Skeletal muscle satellite cell (primary cell): ENCODE measurements around the gene PRSS21.

ENCODE experiments used
- H3K27me3 ChIP-seq: 2 replicates; pipeline ENCODE4 v1.7.0; 2013; ENCODE audit warnings: low read length; ENCODE audit not compliant: control insufficient read depth, insufficient read depth
- H3K36me3 ChIP-seq: 2 replicates; pipeline ENCODE4 v1.7.0; 2013; ENCODE audit warnings: mild to moderate bottlenecking, control low read depth, low read length; ENCODE audit not compliant: insufficient read depth
- H3K4me1 ChIP-seq: 2 replicates; pipeline ENCODE4 v1.7.0; 2013; ENCODE audit warnings: low read length; ENCODE audit not compliant: control insufficient read depth, insufficient read depth
- H3K4me2 ChIP-seq: 2 replicates; pipeline ENCODE4 v1.7.0; 2013; ENCODE audit warnings: mild to moderate bottlenecking, low read length
- H3K4me3 ChIP-seq: 2 replicates; pipeline ENCODE4 v1.7.0; 2013; ENCODE audit warnings: low read length
- H3K9ac ChIP-seq: 2 replicates; pipeline ENCODE4 v1.7.0; 2013; ENCODE audit warnings: mild to moderate bottlenecking, low read depth, low read length, moderate library complexity
- H3K9me3 ChIP-seq: replicated peaks from 2 replicates; pipeline ENCODE4 v1.7.0; 2013; ENCODE audit warnings: mild to moderate bottlenecking, control low read depth, low read length

PRSS21 gene

DNA sequence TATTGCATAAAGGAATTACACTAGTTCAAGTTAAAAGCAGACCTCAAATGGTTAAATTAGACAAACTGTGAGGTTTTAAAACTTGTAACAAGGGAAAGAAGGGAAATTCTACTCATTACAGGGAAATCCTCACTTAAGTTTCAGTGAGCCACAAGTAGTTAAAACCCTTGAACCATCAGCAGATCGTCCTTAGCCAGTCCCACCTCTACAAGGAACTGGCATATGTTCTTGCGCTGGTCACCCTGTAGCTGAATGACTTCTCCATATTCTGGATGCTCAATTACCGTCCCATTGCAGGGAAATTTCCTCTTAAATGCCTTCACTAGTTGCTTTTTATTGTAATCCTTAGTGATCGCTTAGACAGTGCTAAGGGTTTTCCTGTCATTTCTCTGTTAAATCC lies 5.5 kb downstream of the PRSS21 start:
- Histone ChIP-seq H3K4me3 (no peak overlapping the region), H3K9me3 (no peaks in the 10 kb centered on the region), H3K9ac (no peak overlapping the region), H3K4me2 (no peak overlapping the region), H3K36me3 (no peaks in the 10 kb centered on the region), H3K27me3 (peaks cover 60% of the 10 kb centered on the region), H3K4me1 (no peaks in the 10 kb centered on the region)

DNA sequence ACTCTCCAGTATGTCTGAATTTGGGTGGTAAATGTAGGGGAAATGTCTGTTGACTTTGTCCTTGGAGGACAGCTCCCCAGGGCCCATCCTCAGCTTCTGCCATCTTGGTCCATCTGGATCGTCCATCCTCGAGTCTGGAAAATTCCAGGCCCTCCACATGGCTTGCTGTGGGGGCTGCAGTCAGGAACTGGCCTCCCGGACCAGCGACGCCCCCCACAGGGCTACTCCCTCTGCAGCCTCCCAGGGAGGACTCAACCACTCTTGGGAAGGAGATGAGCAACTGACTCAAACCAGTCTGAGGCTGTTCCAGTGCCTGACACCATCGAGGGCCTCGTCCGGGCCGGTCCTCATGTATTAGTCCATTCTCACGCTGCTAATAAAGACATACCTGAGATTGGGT lies 7.6 kb downstream of the PRSS21 start:
- Histone ChIP-seq H3K27me3 (peaks cover 48% of the 10 kb centered on the region), H3K9me3 (no peaks in the 10 kb centered on the region), H3K4me3 (no peak overlapping the region), H3K36me3 (no peaks in the 10 kb centered on the region), H3K4me2 (no peak overlapping the region), H3K9ac (no peak overlapping the region), H3K4me1 (no peaks in the 10 kb centered on the region)

- Histone ChIP-seq H3K9ac (no peak overlapping the region), H3K27me3 (peaks cover 47% of the 10 kb centered on the region)
Measured at GRCh38 chr16:2825049-2825742, 8.2 kb downstream of the PRSS21 start.

GRCh38 chr16:2825906-2826305 lies 8.9 kb downstream of the PRSS21 start:
- Histone ChIP-seq H3K4me2 (no peak overlapping the region), H3K4me1 (no peaks in the 10 kb centered on the region), H3K9me3 (no peaks in the 10 kb centered on the region), H3K4me3 (no peak overlapping the region), H3K36me3 (no peaks in the 10 kb centered on the region), H3K27me3 (peaks cover 45% of the 10 kb centered on the region), H3K9ac (no peak overlapping the region)

More at GRCh38 chr16:2825049-2825742, 8.2 kb downstream of the PRSS21 start:
- no peaks in the 10 kb centered on the region for H3K9me3 ChIP-seq
- no peak overlapping the region for H3K4me3 ChIP-seq
- no peak overlapping the region for H3K4me2 ChIP-seq
- H3K4me1 ChIP-seq, result no peaks in the 10 kb centered on the region
- H3K36me3 ChIP-seq, result no peaks in the 10 kb centered on the region

GRCh38 chr16:2826591-2827373 lies 9.7 kb downstream of the PRSS21 start:
- Histone ChIP-seq H3K9ac (no peak overlapping the region), H3K4me2 (no peak overlapping the region), H3K9me3 (no peaks in the 10 kb centered on the region), H3K4me3 (no peak overlapping the region), H3K27me3 (peaks cover 48% of the 10 kb centered on the region), H3K36me3 (no peaks in the 10 kb centered on the region), H3K4me1 (no peaks in the 10 kb centered on the region)

DNA sequence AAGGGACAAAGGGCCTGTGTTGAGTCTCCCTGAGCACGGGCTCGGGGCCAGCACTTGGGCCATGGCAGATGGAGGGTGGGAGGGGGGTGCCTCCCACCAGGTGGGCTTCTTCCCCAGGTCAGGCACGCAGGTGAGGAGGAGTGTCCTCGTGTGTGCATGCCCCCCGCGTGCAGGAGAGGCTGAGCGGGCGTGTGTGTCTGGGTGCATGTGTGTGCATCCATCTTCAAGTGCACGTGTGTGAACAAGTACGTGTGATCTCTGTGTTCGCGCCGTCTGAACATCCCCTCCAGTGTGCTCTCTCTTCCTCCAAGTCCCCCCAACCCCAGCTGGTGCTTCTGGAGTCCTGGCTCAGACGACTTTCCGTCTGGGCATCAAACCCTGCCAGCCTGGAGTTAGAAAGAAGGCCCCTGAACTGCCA lies 10.3 kb downstream of the PRSS21 start:
- peaks cover 46% of the 10 kb centered on the region for H3K27me3 ChIP-seq
- H3K4me2 ChIP-seq, result no peak overlapping the region

GRCh38 chr16:2827831-2828520 lies 10.9 kb downstream of the PRSS21 start:
- Histone ChIP-seq H3K4me3 (no peak overlapping the region), H3K9ac (no peak overlapping the region), H3K9me3 (no peaks in the 10 kb centered on the region), H3K27me3 (peaks cover 49% of the 10 kb centered on the region), H3K4me1 (no peaks in the 10 kb centered on the region), H3K4me2 (no peak overlapping the region), H3K36me3 (no peaks in the 10 kb centered on the region)

More for the DNA sequence above, 10.3 kb downstream of the PRSS21 start:
- H3K36me3 ChIP-seq, result no peaks in the 10 kb centered on the region
- H3K9ac ChIP-seq, result no peak overlapping the region
- H3K4me3 ChIP-seq, result no peak overlapping the region
- no peaks in the 10 kb centered on the region for H3K9me3 ChIP-seq
- no peaks in the 10 kb centered on the region for H3K4me1 ChIP-seq

DNA sequence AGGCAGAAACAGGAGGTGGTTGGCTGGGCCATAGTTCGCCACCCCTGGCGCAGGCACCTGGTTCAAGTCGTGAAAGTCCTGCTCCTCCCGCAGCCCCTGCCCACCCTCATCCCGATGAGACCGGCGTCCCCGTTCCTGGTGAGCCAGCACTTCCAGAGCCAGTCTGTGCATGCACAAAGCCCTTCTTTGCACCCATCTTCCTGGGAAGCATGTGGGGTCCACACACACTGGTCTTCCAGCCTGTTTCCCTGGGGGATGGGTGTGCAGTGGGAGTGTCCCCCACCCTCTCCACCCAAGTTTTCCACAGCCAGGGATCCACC lies 11.4 kb downstream of the PRSS21 start:
- Histone ChIP-seq H3K27me3 (peaks cover 49% of the 10 kb centered on the region), H3K4me3 (no peak overlapping the region), H3K9ac (no peak overlapping the region), H3K4me2 (no peak overlapping the region), H3K4me1 (no peaks in the 10 kb centered on the region), H3K9me3 (no peaks in the 10 kb centered on the region), H3K36me3 (no peaks in the 10 kb centered on the region)

- Histone ChIP-seq H3K9ac (no peak overlapping the region), H3K36me3 (no peaks in the 10 kb centered on the region), H3K4me3 (no peak overlapping the region), H3K27me3 (peaks cover 49% of the 10 kb centered on the region), H3K9me3 (no peaks in the 10 kb centered on the region), H3K4me2 (no peak overlapping the region), H3K4me1 (no peaks in the 10 kb centered on the region)
Measured at GRCh38 chr16:2828876-2829430, 11.9 kb downstream of the PRSS21 start.

- no peak within 1 kb of the TSS for H3K4me3 ChIP-seq
- peaks cover 46% of the 10 kb centered on the region for H3K27me3 ChIP-seq
- no peaks in the 10 kb centered on the region for H3K36me3 ChIP-seq
- H3K9ac ChIP-seq, result no peak within 1 kb of the TSS
- H3K9me3 ChIP-seq, result no peaks in the 10 kb centered on the region
- no peaks in the 10 kb centered on the region for H3K4me1 ChIP-seq
- peak within 1 kb of the TSS; percentile 11 for H3K4me2 ChIP-seq
Measured at GRCh38 chr16:2829501-2830354, 12.7 kb downstream of the PRSS21 start, which contains the start of gene ZG16B. Gene ZG16B (plus strand): TSS chr16:2830303. CDS start chr16:2830442, 139 bp downstream.

- peaks cover 4% of the 10 kb centered on the region for H3K4me1 ChIP-seq
- H3K4me3 ChIP-seq, result no peak overlapping the region
- no peaks in the 10 kb centered on the region for H3K9me3 ChIP-seq
- peak overlapping the region; percentile 11 for H3K4me2 ChIP-seq
- H3K36me3 ChIP-seq, result no peaks in the 10 kb centered on the region
- no peak overlapping the region for H3K9ac ChIP-seq
- peaks cover 46% of the 10 kb centered on the region for H3K27me3 ChIP-seq
Measured at GRCh38 chr16:2830355-2830695, 13.3 kb downstream of the PRSS21 start.
